PFSK-1 (cell line): ENCODE data around the gene C3orf20.

Experiments
- FOXP2 ChIP-seq: optimal IDR thresholded peaks from 2 replicates; pipeline ENCODE3; 2011; ENCODE audit warnings: borderline replicate concordance, control low read depth, inconsistent platforms; ENCODE audit not compliant: insufficient read depth; ENCODE audit errors: extremely low read length, extremely low read depth
- POLR2AphosphoS5 ChIP-seq: IDR thresholded peaks from 2 replicates; pipeline ENCODE4 v1.6.1; 2012; ENCODE audit warnings: low read depth, mild to moderate bottlenecking, control low read depth, low read length, moderate library complexity
- SIN3A ChIP-seq: IDR thresholded peaks from 2 replicates; pipeline ENCODE4 v1.6.1; 2012; ENCODE audit warnings: mild to moderate bottlenecking, low read length, moderate library complexity, borderline replicate concordance; ENCODE audit not compliant: insufficient read depth
- TAF1 ChIP-seq: IDR thresholded peaks from 2 replicates; pipeline ENCODE4 v1.6.1; 2012; ENCODE audit warnings: low read length, control low read depth, borderline replicate concordance; ENCODE audit not compliant: insufficient read depth
- TF ChIP-seq, protein P1 (sequence below), 2 experiments: IDR thresholded peaks; 2 replicates each; pipeline versions ENCODE4 v1.6.1 to v1.8.0; 2011 to 2012; ENCODE audit warnings: low read depth in 2 of 2, low read length in 2 of 2, control low read depth in 1 of 2, inconsistent platforms in 1 of 2, mild to moderate bottlenecking in 1 of 2, moderate library complexity in 1 of 2; ENCODE audit not compliant: insufficient read depth in 1 of 2

C3orf20 gene

DNA sequence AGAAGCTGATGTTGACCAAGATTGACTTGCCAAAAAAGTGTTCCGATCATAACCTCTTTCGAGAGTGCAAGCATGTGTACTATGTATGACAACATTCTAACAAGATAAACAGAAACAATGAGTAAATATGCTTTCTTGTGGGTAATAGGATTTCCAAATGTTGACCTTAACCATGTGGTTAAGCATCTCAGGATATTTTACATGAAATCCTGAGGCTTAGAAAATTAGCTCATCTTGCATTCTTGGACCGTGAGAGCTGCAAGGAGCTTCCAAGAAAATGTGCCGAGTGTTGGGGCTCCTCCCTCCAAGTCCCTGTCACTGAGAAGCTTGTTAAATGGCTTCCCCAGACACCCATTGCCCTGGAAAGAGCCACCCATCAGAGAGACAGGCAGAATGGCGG, 50.1 kb downstream of the C3orf20 start:
- TF ChIP-seq FOXP2 (no peak), SIN3A (no peak), POLR2AphosphoS5 (no peak), TAF1 (no peak)
- TF ChIP-seq, protein P1, sequence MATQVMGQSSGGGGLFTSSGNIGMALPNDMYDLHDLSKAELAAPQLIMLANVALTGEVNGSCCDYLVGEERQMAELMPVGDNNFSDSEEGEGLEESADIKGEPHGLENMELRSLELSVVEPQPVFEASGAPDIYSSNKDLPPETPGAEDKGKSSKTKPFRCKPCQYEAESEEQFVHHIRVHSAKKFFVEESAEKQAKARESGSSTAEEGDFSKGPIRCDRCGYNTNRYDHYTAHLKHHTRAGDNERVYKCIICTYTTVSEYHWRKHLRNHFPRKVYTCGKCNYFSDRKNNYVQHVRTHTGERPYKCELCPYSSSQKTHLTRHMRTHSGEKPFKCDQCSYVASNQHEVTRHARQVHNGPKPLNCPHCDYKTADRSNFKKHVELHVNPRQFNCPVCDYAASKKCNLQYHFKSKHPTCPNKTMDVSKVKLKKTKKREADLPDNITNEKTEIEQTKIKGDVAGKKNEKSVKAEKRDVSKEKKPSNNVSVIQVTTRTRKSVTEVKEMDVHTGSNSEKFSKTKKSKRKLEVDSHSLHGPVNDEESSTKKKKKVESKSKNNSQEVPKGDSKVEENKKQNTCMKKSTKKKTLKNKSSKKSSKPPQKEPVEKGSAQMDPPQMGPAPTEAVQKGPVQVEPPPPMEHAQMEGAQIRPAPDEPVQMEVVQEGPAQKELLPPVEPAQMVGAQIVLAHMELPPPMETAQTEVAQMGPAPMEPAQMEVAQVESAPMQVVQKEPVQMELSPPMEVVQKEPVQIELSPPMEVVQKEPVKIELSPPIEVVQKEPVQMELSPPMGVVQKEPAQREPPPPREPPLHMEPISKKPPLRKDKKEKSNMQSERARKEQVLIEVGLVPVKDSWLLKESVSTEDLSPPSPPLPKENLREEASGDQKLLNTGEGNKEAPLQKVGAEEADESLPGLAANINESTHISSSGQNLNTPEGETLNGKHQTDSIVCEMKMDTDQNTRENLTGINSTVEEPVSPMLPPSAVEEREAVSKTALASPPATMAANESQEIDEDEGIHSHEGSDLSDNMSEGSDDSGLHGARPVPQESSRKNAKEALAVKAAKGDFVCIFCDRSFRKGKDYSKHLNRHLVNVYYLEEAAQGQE (IDR thresholded peaks at IDR 0.05; ENCODE audit: insufficient read depth in 1 of 2, low read depth in 2 of 2, low read length in 2 of 2), result no peak

DNA sequence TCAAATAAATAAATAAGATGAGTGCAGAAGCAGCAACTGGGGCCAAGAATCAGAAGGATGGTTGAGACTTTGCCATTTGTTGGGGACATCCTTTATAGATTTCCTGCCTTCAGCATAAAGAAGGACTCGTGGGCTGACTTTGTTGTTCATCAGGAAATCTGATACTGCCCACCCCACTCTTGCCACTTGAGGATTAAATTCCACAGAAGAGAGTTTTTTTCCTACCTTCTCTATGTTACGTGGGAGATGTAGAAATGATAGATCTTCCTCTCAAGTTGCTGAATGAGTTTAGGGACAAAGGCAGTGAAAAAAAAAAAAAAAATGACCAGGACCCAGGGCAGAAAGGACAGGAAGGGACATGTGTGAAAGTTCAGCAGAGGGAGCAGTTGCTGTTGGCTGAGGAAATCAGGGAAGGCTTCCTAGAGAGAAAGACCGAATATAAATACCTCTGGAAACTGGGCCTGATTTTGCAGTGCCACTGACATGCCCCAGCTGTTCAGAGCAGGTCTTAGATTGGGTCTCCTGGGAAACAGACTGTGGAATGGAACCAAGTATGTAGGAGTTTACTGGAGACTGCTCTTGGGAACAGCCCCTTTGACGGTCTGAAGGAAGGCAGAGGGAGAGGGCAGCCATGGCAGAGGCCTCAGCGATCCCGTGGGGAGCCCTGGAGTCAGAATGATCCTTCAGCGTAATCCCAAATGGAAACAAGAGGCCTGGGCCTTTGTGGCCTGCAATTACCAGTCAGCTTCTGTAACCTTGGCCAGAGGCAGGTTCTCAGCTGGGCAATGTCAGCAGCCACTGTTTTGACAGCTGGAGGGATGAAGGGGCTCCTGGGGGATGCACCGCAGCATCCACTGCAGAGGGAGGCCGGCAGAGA, 50.9 kb downstream of the C3orf20 start:
- TF ChIP-seq SIN3A (no peak), TAF1 (no peak), POLR2AphosphoS5 (no peak), FOXP2 (no peak)
- TF ChIP-seq, protein P1 (IDR thresholded peaks at IDR 0.05; ENCODE audit: insufficient read depth in 1 of 2, low read depth in 2 of 2, low read length in 2 of 2), result no peak

DNA sequence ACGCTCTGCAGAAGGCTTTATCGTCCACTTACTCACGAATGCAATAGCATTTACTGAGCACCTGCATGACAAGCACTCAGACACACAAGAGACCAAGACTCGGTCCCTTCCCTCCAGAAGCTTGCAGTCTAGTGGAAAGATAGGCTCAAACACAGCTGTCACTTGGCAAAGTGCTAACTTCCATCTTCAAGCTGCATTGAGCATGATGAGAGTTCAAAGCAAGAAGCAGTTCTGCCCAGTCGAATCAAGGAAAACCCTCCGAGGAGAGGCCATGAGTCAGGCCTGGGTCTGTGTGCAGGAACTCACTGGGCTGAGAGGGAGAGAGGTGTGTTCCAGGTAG, 51.5 kb downstream of the C3orf20 start:
- no peak for TF ChIP-seq POLR2AphosphoS5
- no peak for TF ChIP-seq FOXP2
- TF ChIP-seq, protein P1 (IDR thresholded peaks at IDR 0.05; ENCODE audit: insufficient read depth in 1 of 2, low read depth in 2 of 2, low read length in 2 of 2), result no peak
- TF ChIP-seq SIN3A, result no peak
- no peak for TF ChIP-seq TAF1

DNA sequence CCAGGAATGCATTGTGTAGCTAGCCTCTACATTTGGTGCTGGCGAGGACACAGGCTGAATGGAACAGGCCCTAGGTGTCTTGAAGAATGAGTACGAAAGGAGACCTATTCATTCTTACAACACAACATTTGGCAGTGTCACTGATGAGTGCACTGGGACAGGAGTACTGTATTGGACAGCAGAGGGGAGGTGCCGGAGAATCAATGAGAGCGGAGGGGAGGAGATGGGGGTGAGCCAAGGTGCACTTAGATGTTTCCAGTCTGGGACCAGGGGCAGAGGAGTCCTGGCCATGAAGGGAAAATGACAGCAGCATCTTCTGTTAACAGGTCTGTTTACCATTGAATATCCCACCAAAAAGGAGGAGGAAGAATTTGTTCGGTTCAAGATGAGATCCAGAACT, 53.2 kb downstream of the C3orf20 start:
- TF ChIP-seq FOXP2 (no peak), POLR2AphosphoS5 (no peak), SIN3A (no peak), TAF1 (no peak)
- TF ChIP-seq, protein P1 (IDR thresholded peaks at IDR 0.05; ENCODE audit: insufficient read depth in 1 of 2, low read depth in 2 of 2, low read length in 2 of 2), result no peak
